Fibroblast of peridontal ligament (primary cell): Measurements from ENCODE around the gene FREM2.

Experiments used
- DNase-seq: peaks from one replicate; pipeline ENCODE4 v3.0.0-alpha.2; 2010; ENCODE audit errors: extremely low read depth

The FREM2 gene

DNA sequence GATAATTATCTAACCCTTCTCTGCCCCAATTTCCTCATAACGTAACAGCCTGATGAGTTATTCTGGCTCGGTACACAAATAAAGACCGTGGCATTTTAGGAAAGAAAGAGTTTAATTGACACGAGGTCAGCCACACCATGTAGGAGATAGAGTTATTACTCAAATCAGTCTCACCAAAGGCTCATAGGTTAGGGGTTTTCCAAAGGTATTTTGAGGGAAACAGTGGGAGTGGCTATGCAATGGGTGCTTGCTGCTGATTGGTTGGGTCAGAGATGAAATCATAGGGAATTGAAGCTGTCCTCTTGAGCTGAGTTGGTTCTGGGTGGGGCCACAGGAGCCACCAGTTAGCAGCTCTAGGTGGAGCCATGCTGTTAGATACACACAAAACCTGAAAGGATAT lies 137.5 kb downstream of the FREM2 start:
- DNase-seq = no peak

GRCh38 chr13:38826182-38826813 lies 139.4 kb downstream of the FREM2 start:
- no peak for DNase-seq

GRCh38 chr13:38830442-38831045 lies 143.7 kb downstream of the FREM2 start:
- no peak for DNase-seq

DNA sequence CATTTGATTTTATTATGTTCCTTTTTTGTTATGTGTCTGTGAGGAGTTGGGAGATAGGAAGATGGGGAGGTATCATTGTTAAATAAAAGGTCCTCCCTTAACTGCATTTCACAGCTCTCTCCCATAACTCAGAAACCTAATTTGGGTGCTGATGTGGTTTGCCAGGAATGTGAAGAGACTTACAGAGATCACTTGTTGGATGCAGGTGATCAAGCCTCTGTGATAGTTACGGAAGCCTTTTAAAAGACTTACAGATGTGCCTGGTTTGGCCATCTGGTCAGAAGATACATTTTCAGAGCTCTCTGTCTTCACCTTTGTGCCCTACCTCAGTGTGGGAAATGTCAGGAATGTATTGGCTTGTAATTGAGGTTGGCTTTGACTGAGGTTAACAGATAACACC lies 157.7 kb downstream of the FREM2 start:
- no peak for DNase-seq

DNA sequence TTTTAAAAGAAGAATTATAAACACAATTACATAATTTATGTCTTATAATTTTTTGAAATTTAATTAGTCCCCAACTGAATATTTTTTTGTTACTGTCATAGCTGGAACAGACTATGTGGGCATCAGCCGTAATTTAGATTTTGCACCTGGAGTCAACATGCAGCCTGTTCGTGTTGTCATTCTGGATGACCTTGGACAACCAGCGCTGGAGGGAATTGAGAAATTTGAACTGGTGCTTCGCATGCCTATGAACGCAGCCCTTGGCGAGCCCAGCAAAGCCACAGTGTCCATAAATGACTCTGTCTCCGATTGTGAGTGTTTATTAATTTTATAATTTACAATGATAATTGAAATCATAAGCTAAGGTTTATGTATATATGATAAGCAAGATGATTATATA lies 161.5 kb downstream of the FREM2 start:
- DNase-seq = no peak

DNA sequence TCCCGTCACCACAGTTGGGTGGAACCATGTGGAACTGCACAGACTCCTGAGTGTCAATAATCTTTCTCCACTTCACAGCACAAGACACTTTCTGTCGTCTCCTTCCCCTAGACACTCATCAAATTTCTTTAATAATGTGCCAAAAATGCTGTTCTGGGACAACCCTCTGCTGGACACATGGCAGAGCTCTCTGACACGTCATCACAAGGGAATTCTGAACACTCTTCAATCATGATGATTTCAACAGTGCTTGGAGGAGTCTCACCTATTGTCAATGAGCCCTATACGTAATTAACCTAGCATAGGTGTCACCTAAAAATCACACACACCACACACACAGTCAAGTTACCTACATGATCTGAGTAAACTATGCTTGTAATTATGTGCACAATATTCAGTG lies 162.4 kb downstream of the FREM2 start:
- no peak for DNase-seq

DNA sequence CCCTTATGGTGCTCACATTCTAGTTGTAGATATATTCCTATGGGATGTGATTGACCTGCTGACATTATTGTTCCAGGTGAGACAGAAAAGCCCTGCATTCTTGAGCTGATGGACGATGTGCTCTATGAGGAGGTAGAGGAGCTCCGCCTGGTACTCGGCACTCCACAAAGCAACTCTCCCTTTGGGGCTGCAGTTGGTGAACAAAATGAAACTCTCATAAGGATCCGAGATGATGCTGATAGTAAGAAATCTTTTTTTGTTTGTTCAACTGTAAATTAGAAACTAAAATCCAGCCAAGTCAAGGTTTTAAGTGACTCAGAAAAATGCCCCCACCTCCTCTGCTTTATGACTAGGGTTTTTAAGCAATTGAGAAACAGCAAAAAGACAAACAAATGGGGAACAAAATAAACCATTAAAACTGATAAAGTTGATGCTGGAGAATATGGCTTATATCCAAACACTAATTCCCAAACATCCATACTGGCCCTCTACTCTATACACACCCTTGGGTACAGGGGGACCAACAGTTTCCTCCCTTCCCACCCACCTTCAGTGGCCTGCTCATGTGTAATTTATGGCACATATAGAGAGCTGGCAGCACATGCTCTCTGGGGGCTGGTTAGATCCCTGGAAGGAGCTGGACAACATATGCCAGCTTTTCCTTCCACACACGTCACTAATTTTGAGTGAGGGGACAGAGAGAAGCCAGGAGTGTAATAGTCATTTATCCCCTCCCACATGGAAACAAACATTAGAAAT lies 164.2 kb downstream of the FREM2 start:
- DNase-seq = no peak

DNA sequence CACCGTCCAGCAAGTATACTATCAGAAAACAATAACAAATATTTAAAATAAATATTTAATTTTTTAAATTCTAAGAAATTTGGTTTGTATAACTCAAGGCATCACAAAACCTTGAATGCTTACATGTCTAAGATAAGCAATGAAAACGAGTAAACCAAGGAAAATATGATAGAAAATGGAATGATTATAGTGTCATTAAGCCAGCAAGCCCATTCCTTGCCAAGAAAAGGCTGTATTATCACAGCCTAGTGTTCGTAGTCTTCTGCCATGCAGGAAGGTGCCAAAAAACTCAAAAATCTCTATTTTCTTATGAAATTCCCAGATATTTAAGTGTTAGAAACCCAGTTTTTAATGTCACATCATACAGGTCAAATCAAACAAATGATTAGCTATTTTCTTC lies 167.3 kb downstream of the FREM2 start:
- DNase-seq = no peak

DNA sequence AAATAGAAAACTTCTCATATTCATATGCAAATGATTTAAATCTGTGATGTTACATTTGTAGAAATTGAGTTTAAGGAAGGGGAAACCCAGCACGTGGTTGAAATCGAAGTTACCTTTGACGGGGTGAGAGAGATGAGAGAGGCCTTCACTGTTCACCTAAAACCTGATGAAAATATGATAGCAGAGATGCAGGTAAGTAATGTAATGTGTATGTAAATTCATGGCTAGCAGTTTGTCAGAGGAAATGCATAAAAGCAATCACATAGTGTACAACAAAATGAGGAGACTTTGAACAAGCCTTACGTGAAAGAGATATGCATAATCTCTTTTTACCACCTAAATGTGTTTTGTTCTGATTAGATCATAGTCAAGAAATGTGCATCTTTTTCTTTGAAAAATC lies 169.2 kb downstream of the FREM2 start:
- DNase-seq = no peak

- no peak for DNase-seq
Measured at GRCh38 chr13:38862443-38862842, 175.6 kb downstream of the FREM2 start.

GRCh38 chr13:38863536-38863935 lies 176.7 kb downstream of the FREM2 start:
- no peak for DNase-seq

DNA sequence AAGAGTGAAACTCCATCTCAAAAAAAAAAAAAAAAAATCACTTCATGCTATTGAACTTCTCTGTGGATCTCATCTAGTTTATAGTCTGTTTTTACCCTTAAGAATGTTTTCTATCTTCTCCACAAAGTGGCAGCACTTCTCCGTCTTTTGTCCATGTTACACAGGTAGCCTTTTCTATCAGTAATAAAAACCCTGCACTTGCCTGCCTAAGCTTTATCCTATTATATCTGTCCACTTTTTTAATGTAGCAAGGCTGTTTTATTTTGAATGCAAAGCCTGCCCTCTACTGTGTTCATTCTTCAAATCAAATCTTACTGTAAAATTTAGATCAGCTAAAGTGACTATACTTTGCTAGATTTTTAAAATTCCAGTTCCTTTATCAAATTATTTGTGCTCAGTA lies 179.8 kb downstream of the FREM2 start:
- DNase-seq = peak; percentile 4

DNA sequence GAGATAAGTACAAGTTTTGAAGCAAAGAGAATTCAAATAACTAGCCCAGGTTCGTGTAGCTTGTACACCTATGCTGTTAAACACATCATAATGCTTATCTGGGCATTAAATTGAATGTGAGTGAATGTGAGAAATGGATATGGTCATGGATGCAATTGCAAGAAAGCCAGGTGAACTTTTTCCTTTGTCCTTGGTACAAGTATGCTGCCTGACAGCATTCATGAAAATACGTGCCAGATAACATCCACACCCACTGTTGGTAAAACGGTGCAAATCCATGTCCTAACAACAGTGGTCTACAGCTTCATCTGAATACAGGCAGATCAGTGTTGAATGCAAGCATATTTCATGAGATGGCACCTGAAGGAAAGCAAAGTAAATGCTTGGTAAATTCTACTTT lies 181.5 kb downstream of the FREM2 start:
- no peak for DNase-seq

DNA sequence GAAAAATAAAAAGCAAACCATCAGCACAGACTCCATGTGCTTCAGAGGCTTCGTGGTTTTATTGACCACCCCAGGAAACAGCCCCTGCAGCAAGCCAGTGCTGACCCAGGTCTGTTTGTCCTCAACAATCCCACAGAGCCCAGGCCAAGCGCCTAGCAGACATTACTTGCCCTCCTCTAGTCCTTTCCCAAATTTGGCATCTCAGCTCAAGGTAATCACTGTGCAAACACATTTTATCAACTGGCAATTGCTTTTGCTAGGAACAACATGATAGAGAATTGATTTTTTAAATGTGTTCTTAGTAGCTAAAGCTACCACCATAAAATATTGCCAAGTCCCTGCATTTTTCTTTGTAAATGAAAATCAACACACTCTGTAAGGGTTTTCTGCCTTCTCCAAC lies 182.0 kb downstream of the FREM2 start:
- no peak for DNase-seq

GRCh38 chr13:38871275-38871674 lies 184.4 kb downstream of the FREM2 start:
- no peak for DNase-seq

DNA sequence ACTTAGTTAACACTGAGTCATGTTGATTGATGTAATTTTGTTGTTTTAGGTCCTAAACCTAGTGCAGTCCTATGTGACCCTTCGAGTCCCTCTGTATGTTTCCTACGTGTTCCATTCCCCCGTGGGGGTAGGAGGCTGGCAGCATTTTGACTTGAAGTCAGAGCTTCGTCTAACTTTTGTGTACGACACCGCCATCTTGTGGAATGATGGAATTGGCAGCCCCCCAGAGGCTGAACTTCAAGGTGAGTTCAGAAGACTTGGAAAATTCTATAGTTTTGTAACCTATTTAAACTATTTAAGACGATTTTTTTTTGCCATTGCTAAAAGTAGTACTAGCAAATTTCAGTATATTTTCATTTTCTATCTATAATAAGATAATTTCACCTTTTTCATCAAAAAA lies 185.8 kb downstream of the FREM2 start:
- peak; percentile 16 for DNase-seq

DNA sequence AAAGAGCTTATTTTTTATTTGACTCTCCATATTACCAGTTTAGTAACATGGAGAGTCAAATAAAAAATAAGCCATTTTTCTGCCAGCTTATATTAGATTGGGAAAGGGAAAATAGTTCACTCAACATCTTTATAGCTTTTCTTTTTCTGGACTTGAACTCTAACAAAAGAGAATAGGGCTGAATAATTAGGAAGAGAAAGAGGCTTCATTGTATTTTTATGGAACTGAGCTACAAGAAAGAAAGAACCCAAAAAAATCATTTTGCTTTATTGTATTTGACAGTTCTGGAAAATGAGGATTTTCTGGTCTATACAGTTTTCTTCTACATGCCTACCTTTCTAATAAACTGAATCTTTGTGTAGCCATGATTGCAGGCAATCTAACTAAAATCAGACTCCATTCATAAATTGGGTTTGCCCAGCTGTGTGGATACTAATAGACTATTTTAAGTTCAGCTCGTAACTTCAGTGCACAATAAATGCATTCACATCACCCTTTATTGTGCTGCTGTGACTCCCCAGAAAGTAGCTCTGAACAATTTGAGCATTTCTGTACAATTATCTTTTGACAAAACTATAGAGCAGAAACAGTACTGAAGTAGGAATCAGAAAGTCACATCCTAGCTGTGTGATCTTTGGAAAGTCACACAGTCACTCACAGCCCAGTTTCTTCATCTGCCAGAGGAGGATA lies 188.5 kb downstream of the FREM2 start:
- no peak for DNase-seq

DNA sequence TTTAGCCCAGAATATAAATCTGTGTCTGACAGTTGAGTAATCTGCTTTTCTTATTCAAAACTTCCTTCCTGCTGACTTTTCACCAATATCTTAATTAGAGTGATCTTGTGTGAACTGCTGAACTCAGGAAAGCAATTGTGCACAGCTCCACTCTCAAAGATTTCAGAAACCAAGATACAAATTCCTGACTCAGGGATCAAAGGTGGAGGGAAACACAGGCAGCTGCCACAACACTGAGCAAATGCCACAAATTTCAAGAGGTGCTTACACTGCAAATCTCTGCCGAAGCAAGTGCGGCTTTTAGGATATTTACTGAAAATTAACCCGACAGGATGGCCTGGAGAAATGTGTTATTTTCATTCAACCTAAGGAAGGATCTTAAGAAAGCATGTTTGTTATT lies 192.4 kb downstream of the FREM2 start:
- DNase-seq = no peak

GRCh38 chr13:38879786-38880185 lies 192.9 kb downstream of the FREM2 start:
- DNase-seq = no peak

- no peak for DNase-seq
Measured at GRCh38 chr13:38880397-38880796, 193.5 kb downstream of the FREM2 start.

DNA sequence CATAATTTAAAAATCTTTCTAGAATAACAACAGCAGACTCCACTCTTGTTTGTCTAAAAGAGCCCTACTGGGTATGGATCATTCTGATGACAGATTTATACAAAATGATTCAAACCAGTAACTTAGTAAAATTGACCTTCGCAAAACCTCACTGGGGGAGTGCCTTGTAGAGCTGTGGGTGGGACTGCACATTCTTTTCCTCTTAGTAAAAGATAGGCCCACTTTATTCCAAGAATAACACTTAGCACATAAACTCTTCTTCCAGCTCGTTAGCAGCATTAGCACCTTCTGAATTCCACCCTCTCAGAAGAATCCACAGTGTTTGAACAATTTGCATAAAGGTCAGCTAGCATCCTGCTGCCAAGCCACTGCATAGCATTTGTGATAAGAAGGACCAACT lies 196.9 kb downstream of the FREM2 start:
- no peak for DNase-seq

GRCh38 chr13:38888309-38888708 lies 201.4 kb downstream of the FREM2 start:
- DNase-seq = peak; percentile 1

DNA sequence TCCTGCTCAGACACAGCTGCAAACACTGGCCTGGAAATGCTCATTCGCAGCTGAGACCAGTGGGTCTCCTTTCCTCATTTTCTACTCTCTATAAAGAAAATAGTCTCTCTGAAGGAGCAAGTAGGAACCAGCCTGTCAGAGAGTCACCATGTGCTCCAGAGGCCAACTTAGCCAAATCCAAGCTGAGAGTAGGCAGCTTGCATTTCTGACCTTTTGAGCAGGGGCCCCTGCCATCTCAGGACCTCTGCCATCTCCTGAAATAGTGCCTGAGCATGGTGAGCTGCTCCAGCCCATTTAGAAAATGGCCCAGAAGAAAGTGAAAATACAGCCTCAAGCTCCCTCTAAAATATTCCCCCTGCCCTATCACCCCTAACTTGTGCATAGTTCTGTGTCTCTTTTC lies 208.2 kb downstream of the FREM2 start:
- DNase-seq = no peak
